Right atrium auricular region (tissue), 2 donors: ENCODE results near the gene ABCC12. TPM values are rescaled to one million over a fixed set of nuclear protein-coding genes. Genes with fewer than 3 reads are reported as not detected.

Experiments
- DNase-seq: peaks from one replicate; pipeline ENCODE4 v3.0.0-alpha.2; 2019; ENCODE audit warnings: low spot score
- H3K27ac ChIP-seq, 2 donors: fragments of 200-600 bp; sonication (generic); 1 replicate in 1 of 2; 2 replicates in 1 of 2; pipeline ENCODE4 v1.5.1; 2016 to 2019
- H3K27me3 ChIP-seq, 2 donors: fragments of 200-600 bp; sonication (generic); one replicate each; pipeline versions ENCODE4 v1.5.1 to v1.6.0; 2017 to 2019
- H3K36me3 ChIP-seq: fragments of 200-600 bp; sonication (generic); one replicate; pipeline ENCODE4 v1.5.1; 2016
- H3K4me1 ChIP-seq, 2 donors: fragments of 200-600 bp; sonication (generic); one replicate each; pipeline versions ENCODE4 v1.5.1 to v1.6.0; 2017 to 2019
- H3K4me3 ChIP-seq, 2 donors: fragments of 200-600 bp; sonication (generic); 1 replicate in 1 of 2; 2 replicates in 1 of 2; pipeline ENCODE4 v1.5.1; 2017 to 2019; ENCODE audit warnings: mild to moderate bottlenecking in 1 of 2, moderate library complexity in 1 of 2
- H3K9me3 ChIP-seq, 2 donors: fragments of 200-600 bp; sonication (generic); one replicate each; pipeline ENCODE4 v1.5.1; 2019
- CTCF ChIP-seq, 2 donors: fragments of 200-600 bp; sonication (generic); IDR thresholded peaks; one replicate each; pipeline ENCODE4 v1.5.1; 2019; ENCODE audit warnings: antibody characterized with exemption in 2 of 2
- total RNA-seq, 2 donors: library from RNA; depleted of rRNA; stranded (reverse); fragments of >200 nt; gene quantifications; one replicate each; pipeline ENCODE4 v1.1.0, GENCODE V29; 2016

Gene ABCC12
- total RNA-seq, 2 donors from 2014 or later = not detected

- Histone ChIP-seq H3K9me3 (no peaks in the 10 kb centered on the region), H3K27me3 (no peaks in the 10 kb centered on the region), H3K4me1 (no peaks in the 10 kb centered on the region), H3K4me3 (no peak overlapping the region), H3K27ac (no peak overlapping the region), H3K36me3 (no peaks in the 10 kb centered on the region)
- no peak for DNase-seq
- TF ChIP-seq CTCF (IDR thresholded peaks at IDR 0.05) = no peak
Measured at GRCh38 chr16:48194828-48195556, 39.2 kb upstream of the ABCC12 start.

- H3K4me3 ChIP-seq = no peak overlapping the region
- DNase-seq = no peak
- TF ChIP-seq CTCF (IDR thresholded peaks at IDR 0.05) = no peak
Measured at GRCh38 chr16:48193846-48194245, 38.1 kb upstream of the ABCC12 start.

GRCh38 chr16:48188449-48189102 is 32.8 kb upstream of the ABCC12 start:
- H3K4me3 ChIP-seq = no peak overlapping the region
- no peak overlapping the region for H3K27ac ChIP-seq
- no peak for DNase-seq
- no peaks in the 10 kb centered on the region for H3K27me3 ChIP-seq
- H3K4me1 ChIP-seq = no peaks in the 10 kb centered on the region
- no peaks in the 10 kb centered on the region for H3K9me3 ChIP-seq
- no peak for TF ChIP-seq CTCF (IDR thresholded peaks at IDR 0.05)
- H3K36me3 ChIP-seq = no peaks in the 10 kb centered on the region

More at GRCh38 chr16:48193846-48194245, 38.1 kb upstream of the ABCC12 start:
- Histone ChIP-seq H3K27me3 (no peaks in the 10 kb centered on the region), H3K27ac (no peak overlapping the region), H3K9me3 (no peaks in the 10 kb centered on the region), H3K4me1 (no peaks in the 10 kb centered on the region), H3K36me3 (no peaks in the 10 kb centered on the region)

- no peaks in the 10 kb centered on the region for H3K9me3 ChIP-seq
- H3K27me3 ChIP-seq = no peaks in the 10 kb centered on the region
- no peak for DNase-seq
- H3K4me3 ChIP-seq = no peak overlapping the region
- no peak overlapping the region for H3K27ac ChIP-seq
- H3K4me1 ChIP-seq = no peaks in the 10 kb centered on the region
- no peaks in the 10 kb centered on the region for H3K36me3 ChIP-seq
- TF ChIP-seq CTCF (IDR thresholded peaks at IDR 0.05) = no peak
Measured at GRCh38 chr16:48187779-48188178, 32.0 kb upstream of the ABCC12 start.

GRCh38 chr16:48184681-48185080 is 28.9 kb upstream of the ABCC12 start:
- no peak overlapping the region for H3K27ac ChIP-seq
- TF ChIP-seq CTCF (IDR thresholded peaks at IDR 0.05) = no peak
- no peaks in the 10 kb centered on the region for H3K36me3 ChIP-seq
- H3K4me1 ChIP-seq = no peaks in the 10 kb centered on the region
- H3K9me3 ChIP-seq = no peaks in the 10 kb centered on the region
- no peaks in the 10 kb centered on the region for H3K27me3 ChIP-seq
- DNase-seq = no peak
- H3K4me3 ChIP-seq = no peak overlapping the region
